GM12873 (cell line): Measurements from ENCODE around the gene NCF2.

Experiments
- CTCF ChIP-seq: IDR thresholded peaks from 2 replicates; pipeline ENCODE4 v1.5.1; 2012; ENCODE audit warnings: low read depth, mild to moderate bottlenecking, moderate library complexity, low read length, control low read depth; ENCODE audit not compliant: insufficient read depth; ENCODE audit errors: missing control alignments

Gene NCF2

GRCh38 chr1:183634429-183635065 is 44.3 kb upstream of the NCF2 start:
- TF ChIP-seq CTCF, result no peak

GRCh38 chr1:183633676-183634343 is 43.6 kb upstream of the NCF2 start:
- peak; percentile 61 for TF ChIP-seq CTCF

- no peak for TF ChIP-seq CTCF
Observed at GRCh38 chr1:183632964-183633363, 42.7 kb upstream of the NCF2 start.

GRCh38 chr1:183632114-183632513 is 41.9 kb upstream of the NCF2 start:
- TF ChIP-seq CTCF, result no peak

- TF ChIP-seq CTCF, result no peak
Observed at GRCh38 chr1:183630748-183631147, 40.5 kb upstream of the NCF2 start.

- TF ChIP-seq CTCF, result no peak
Observed at GRCh38 chr1:183628537-183628936, 38.3 kb upstream of the NCF2 start.

GRCh38 chr1:183622884-183623785 is 32.9 kb upstream of the NCF2 start:
- TF ChIP-seq CTCF, result peak; percentile 77
